Measurements from ENCODE around the gene PCCA. TPM values are rescaled to one million over a fixed set of nuclear protein-coding genes. Genes with fewer than 3 reads are reported as not detected.
"Not testable (repeated sequence)": the region's sequence is repeated elsewhere in the genome, so short reads cannot be mapped to it uniquely, and the experiment has no call there.

PCCA gene
- total RNA-seq, 1 donor from 2014 or later, result 53.6 TPM

DNA sequence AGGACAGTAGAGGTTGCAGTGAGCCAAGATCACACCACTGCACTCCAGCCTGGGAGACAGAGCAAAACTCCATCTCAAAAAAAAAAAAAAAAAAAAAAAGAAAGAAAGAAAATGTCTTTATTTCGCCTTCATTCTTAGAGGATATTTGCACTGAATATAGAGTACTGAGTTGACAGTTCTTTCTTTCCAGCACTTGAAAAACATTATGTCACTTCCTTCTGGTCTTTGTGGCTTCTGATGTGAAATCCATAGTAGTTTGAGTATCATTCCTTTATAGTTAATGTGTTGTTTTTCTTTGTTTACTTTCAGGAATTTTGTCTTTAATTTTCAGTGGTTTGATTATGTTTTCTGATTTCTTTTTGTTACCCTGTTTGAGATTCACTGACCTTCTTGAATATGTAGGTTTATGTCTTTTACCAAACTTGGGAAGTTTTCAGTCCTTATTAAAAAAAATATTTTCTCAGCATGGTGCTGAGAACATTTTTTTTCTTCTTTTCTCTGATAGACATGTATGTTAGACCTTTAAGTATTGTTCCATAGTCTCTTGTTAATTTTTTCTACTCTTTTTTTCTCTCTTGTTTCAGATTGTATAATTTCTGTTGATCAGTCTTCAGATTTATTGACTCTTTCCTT, 50.1 kb downstream of the PCCA start:
- no peak for DNase-seq (ENCODE audit: low spot score)

DNA sequence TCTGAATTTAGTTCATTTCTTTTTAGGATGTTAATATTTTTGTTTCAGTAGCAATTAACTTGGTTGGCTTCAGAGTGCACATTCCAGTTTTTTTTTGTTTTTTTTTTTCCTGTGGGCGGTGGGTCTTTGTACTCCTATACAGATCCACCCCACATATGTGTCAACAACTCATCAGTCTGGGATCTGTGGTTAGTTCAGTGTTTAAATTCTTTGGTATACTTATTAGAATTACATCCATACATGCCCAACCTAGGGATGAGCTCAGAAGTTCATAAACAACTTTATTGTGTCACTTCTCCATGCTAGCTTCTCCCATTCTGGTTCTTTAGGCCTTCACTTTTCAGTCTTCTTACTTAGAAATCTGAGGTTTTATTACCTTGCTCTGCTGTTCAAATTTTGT, 50.9 kb downstream of the PCCA start:
- no peak for DNase-seq (ENCODE audit: low spot score)

DNA sequence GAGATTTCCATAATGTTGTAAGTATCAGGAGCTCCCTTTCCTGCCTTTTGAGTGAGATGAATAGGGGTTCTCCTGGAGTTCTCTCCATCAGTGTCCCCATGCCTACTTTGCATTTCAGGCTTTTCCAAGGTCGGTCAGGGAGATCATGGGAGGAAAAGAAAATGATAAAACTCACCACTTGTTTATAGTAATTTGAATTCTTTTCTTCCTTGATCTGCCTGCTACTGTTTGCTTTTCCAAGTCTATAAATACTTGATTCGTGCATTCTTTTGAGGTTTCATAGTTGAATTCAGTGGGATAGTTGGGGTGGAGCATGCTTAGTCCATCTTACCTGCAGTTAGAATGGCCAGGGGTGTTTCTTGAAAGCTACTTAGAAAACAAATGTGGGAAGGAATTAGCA, 51.5 kb downstream of the PCCA start:
- DNase-seq (ENCODE audit: low spot score), result no peak

DNA sequence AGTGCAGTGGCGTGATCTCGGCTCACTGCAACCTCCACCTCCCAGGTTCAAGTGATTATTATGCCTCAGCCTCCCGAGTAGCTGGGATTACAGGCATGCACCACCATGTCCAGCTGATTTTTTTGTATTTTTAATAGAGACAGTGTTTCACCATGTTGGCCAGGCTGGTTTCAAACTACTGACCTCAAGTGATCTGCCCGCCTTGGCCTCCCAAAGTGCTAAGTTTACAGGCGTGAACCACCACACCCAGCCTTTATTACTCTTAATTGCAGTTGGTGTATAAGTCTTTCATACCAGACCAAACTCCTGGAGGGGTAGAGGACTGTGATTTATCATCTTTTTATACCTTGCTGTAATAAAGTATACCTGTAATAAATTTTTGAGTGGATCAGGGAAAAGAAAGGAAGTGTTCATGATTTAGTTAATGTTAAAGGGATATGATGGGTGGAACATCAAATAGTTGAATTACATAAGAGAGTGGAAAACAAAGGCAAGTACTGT, 52.6 kb downstream of the PCCA start:
- DNase-seq (ENCODE audit: low spot score), result not testable (repeated sequence)

DNA sequence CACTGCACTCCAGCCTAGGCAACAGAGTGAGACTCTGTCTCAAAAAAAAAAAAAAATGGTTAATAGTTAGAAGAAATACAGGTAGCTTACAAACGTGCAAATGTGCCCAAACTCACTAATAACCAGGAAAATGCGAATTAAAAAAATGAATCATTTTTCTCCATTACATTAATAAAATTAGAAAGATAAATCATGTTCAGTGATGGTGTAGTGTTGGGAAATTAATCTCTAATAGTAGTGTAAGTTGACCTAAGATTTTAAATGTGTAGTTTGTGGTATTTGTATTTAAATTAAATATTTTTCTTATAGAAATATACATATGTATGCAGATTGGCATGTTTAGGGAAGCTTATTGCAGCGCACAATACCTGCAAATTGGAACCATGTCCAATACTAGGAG, 57.6 kb downstream of the PCCA start:
- no peak for DNase-seq (ENCODE audit: low spot score)

DNA sequence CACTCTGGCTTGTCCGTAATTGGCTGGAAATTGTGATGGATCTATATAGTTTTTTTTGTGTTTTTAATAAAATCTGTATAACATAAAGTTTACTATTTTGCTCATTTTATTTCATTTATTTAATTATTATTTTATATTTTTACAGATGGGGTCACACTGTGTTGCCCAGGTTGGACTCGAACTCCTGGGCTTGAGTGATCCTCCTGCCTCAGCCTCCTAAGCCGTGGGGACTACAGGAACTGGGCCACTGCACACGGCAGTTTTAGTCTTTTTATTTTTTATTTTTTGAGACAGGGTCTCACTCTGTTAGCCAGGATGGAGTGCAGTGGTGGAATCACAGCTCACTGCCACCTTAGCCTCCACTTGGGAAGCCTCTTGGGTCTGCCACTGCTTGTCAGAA, 58.9 kb downstream of the PCCA start:
- DNase-seq (ENCODE audit: low spot score), result no peak

DNA sequence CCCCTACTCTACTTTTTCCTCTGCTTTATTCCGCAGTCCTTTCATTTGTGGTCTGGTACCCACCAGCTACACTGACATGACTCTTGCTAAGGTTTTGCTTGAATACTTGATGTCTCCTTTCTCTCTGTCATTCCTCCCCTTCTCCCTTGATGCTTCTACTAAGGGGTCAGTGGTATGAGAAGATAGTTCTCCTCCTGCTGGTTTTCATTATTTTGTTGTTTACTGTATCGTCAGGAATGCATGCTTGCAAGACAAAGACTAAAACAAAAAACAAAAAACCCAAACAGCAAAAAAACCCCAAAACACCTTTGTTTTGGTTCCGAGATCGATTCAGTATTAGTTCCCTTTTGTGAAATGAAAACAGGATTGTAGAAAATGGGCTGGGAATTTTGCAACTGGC, 59.5 kb downstream of the PCCA start:
- DNase-seq (ENCODE audit: low spot score), result no peak

DNA sequence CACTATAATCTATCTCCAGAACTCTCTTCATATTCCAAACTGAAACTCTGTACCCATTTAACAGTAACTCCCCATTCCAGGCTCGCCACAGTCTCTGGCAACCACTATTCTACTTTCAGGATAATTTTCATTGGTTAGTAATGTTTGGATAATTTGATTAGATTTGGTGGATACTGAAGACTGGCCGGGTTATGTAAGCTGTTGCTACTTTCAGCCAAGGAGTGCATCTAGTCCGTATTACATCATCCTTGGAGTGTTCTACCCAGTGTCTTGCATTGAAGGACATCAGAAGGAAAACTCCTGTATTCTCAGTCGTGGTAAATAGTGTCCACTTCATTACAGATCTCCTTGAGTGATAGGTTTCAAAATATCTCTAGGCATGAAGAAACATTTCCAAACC, 60.5 kb downstream of the PCCA start:
- DNase-seq (ENCODE audit: low spot score), result no peak

DNA sequence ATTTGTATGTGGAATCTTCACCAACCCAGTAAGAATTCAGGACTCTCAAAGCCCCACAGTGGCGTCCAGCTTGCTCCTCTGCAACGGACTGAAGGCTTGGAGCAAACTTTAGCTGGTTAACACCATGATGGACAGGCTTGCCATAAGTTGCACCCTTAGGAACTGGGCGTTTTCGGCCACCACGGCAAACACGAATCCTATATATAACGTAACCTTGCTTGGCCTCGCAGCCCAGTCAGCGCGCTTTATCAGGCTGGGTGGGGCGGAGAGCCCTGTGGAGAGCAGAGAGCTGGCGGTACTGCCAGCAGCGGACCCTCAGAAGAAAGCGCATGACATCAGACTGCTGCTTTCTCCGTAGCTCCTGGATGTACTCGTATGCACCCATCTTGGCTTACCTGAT, 61.8 kb downstream of the PCCA start:
- not testable (repeated sequence) for DNase-seq (ENCODE audit: low spot score)

DNA sequence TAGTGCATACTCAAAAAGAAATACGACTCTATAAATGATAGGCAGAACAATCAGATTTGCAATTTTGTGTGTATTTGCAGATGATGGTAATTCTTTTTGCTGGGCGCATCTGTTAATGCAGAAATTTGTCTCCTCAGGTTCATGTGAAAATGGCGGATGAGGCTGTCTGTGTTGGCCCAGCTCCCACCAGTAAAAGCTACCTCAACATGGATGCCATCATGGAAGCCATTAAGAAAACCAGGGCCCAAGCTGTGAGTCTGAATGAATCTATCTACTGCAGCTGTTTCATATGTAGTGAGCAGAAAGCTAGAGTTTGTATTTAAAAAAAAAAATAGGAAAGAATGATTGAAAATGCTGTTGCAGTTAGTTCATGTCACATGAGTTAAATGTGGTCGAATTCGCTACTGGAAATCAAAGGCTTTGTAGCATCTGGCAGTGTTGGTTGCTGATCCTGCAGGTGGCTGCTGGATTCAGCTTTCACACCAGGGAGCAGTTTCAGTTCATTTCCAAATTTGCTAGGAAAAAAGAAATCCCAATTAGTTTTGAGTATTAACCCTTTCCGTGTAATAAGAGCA, 66.0 kb downstream of the PCCA start:
- DNase-seq (ENCODE audit: low spot score), result no peak

DNA sequence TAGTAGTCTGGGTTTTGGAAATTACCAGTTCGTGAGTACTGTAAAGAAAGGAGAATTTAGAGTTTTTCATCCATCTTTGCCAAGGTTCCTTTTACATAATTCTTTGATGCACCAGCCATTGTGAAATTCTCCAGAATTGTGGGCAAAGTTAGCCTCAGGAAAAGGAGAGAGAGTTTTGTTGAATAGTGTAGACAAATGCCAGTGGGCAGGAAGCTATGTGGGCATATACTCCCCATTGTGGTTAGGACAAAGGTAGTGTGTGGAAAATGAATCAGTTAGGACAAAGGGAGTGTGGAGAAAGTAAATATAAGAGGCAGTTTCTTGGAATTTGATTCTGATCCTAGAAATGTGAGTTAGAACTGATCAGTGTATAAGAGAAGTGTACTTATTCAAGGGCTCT, 67.9 kb downstream of the PCCA start:
- no peak for DNase-seq (ENCODE audit: low spot score)

DNA sequence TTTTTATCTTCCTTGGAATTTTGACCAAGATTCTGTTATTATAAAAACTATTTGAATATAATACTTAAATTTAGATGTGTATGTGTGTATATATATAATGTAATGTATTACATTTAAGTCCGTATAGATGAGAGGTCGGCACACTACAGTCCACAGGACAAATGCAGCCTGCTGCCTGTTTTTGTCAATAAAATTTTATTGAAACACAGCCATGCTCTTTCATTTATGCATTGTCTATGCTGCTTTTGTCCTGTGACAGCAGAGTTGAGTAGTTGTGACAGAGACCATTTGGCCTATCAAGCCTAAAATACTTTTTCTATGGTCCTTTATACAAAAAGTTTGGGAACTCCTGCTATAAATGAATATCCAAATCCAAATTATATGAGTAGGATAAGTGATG, 69.7 kb downstream of the PCCA start:
- DNase-seq (ENCODE audit: low spot score), result no peak

DNA sequence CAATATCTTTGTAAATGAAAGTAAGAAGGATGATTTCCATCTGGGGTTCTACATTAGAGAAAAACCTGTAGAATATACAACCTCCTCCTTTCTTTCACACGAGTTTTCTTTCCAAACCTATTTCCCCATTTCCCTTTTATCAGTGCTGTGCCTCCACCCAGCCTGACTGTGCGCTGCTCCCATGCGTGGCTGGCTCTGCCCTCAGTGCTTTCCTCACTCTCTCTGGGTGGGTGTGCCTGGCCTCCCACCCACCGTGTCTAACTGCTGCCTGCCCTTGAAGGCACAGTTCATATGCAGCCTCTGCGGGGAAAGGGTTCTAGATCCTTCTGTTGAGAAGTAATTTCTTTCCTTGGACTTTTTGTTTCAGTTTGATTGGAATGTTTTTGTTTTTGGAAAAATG, 70.7 kb downstream of the PCCA start:
- no peak for DNase-seq (ENCODE audit: low spot score)

DNA sequence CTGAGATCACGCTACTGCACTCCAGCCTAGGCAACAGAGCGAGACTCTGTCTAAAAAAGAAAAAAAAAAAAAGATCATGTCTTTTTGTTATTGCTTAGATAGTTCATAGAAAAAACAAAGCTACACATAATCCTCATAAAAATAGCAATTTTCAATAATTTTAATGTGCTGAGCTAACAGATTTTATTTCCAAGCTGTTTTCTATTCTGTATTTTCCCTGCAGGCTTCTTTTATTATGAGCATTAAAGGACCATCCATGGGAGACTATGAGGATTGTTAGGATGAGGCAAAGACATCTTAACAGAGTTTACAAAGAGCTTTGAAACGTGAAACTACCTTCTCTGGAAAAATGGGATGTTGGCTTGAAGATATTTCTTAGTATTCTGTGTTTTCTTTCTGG, 71.6 kb downstream of the PCCA start:
- no peak for DNase-seq (ENCODE audit: low spot score)

DNA sequence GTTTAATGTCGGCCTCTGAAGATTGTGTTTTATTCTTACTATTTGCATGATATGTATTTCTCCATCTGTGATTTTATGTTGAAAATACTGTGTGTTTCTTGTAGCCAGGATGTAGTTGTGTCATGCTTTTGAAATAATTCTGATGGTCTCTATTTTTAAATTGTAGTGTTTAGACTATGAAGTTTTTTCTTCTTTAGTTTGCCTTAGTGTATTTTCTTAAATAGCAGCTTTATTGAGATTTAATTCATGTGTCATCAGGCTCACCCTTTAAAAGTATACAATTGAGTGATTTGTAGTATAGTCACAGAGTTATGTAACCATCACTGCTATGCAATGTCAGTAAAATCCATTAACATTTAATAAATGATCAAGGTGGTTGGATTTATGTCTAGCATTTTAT, 74.5 kb downstream of the PCCA start:
- no peak for DNase-seq (ENCODE audit: low spot score)

DNA sequence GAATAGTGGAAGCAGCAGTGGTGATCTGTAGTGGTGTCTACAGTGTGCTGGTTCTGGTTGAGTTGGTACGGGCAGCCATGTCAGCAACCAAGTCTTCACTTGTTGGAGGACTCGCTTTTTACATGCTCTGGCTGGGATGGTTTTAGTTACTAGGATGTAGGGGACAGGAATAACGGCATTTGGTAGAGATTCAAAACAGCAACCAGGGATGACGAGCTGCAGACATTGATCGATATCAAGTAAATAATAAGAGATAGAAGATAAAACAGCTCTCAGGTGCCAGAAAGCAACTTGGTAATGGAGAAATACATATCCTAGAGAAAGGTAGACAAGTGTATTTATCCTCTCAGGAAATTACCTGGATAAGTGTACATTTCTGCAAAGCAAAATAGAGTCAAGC, 84.3 kb downstream of the PCCA start:
- no peak for DNase-seq (ENCODE audit: low spot score)

DNA sequence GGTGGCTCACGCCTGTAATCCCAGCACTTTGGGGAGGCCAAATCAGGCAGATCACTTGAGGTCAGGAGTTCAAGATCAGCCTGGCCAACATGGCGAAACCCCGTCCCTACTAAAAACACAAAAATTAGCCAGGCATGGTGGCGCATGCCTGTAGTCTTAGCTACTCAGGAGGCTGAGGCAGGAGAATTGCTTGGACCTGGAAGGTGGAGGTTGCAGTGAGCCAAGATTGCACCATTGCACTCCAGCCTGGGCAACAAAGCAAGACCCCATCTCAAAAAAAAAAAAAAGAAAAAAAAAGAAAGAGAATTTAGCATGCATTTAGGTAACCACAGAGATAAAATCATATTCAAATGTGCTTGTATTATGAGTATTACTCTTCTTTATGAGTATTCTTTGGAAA, 85.6 kb downstream of the PCCA start:
- not testable (repeated sequence) for DNase-seq (ENCODE audit: low spot score)

DNA sequence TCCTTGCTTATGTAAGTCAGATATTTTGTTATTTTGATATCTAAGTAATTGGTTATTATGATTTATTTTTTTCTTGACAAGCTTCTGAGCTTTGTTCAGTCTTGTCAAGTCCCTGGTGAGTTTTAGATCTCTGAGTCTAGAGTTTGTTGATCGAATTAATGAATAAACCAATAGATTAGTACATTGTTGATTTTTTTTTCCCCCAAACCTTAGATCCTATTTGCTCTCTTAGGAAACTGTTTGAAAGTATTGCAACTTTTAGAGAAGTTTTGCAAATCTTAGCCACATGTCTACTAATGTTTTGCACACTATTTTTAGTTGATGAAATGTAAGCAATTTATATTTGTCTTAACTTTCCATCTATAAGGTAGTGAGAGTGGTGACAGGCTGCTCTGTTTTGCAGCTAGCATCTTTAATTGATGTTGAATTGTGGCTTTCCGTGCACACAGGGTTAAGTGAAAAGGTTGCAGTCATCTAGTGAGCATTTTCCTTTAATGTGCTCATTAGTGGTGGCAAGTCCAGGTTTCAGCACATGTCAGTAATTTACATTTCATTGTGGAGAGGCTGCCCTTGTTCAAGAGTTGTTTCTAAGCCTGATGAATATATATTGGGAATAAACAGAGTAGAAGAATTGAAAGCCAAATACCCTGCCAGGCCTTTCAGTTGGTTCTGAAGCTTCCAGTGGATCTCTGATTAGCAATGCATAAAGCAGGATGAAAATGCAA, 86.3 kb downstream of the PCCA start:
- no peak for DNase-seq (ENCODE audit: low spot score)

DNA sequence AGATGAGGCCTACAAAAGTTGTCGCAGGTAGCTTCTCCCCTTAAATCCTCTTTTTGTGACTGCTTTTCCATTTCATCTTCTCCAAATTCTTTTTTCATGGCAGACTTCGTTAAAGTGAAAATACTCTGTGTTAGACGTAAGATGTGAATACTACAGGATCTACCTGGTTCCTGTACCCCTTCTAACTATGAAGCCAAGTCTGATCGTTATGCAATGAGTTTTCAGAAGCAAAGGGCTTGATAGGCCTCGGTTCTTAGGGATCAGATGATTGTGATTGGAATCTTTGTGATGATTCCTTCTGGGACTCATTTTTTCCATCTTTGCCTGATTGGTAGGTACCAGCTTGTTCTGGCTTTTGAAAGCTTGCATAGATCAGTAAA, 86.9 kb downstream of the PCCA start:
- no peak for DNase-seq (ENCODE audit: low spot score)

DNA sequence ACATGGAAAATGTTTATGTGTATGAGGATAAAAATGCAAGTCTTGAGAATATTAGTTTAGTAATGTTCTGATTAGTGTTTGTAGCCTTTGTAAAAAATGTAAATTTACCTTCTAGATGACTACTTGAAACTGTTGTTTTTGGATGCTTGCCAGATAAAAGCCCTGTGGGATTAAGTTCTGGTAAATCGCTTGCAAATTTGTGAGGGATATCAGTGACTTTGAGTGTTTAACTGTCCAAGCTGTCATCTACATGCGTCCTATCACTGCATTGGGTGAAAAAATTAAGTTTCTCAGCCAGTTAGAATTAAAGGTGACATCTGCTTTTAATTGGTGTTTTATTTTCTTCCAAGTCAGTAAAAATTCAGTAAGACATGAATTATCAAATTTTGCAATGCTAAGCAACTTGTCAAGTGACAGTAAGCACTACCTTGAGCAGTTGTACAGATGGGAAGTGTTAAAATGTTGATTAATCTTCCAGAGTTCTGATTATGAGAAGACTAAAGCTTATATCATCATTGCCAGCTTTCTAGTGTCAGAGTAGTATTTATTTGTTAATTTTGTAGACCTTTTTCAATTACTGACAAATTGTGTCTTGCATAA, 88.0 kb downstream of the PCCA start:
- DNase-seq (ENCODE audit: low spot score), result no peak

DNA sequence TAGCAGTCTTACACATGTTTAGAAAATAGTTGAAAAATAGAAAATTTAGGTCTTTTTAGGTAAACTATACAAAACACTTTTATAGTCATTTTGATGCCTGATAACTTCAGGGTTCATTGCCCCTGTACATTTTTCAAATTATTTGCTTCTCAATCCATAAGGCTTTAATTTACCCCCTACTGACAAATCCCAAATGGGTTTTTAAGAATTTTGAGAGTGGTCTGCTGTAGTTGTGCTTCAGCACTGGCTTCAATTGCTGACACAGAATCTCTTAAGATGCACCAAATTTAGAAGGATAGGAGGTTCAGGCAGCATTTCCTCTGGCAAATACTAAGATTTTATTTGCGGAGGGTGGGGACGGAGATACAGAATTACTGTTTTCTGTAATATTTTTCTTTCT, 89.4 kb downstream of the PCCA start:
- DNase-seq (ENCODE audit: low spot score), result no peak

DNA sequence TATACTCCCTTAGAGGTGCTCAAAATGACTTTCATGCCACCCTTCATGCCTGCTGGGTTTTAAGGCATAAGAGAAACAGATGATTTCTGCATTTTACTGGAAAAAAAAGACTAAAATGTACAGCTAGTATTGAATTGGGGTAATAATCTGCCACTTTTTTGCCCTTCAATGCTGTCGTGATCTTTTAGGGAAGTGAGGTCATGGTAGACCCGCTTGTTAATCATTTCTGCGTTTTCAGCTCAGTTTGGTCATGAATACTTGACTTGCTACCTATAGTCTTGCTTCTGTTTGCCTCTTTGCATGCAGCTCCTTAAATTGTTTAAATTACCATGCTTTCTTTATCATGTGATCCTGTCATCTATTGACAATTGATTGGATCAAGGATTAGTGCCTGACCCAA, 90.4 kb downstream of the PCCA start:
- DNase-seq (ENCODE audit: low spot score), result no peak
